GM12873 (cell line): ENCODE results near the gene GFRA1.

ENCODE experiments used
- CTCF ChIP-seq: IDR thresholded peaks from 2 replicates; pipeline ENCODE4 v1.5.1; 2012; ENCODE audit warnings: low read depth, mild to moderate bottlenecking, moderate library complexity, low read length, control low read depth; ENCODE audit not compliant: insufficient read depth; ENCODE audit errors: missing control alignments

Gene GFRA1

GRCh38 chr10:116015583-116016333, 257.2 kb downstream of the GFRA1 start:
- TF ChIP-seq CTCF = no peak

DNA sequence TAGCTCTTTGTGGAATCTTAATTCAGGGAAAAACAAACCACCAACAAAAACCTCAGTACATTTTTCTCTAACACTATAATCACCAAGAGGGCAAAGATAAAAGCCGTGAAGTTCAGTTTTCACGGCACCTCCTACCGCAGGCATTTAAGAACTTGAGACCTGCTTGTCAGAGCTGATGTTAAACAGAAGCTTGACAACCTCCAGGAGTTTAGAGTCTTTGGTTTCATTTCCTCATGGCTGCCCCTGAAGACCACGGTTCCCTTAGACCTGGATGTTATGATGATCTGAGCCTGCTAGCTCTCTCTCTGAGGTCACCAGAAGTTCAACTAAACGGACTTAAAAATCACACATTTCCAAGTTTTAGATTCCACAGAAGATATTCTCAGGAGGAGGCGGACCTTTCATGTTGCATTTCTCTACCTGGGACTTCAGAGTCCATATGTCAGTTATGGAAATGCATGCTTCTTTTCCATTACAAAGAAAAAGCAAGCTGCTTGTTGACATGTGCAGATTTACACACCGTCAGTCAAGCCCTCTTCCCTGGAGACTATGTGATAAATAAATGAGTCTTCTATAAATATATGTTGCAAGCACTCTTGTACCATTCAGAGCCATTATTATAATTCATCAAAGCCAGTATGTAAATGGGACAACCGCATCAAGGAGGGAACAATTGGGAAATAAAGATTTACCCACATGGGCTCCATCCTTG, 258.0 kb downstream of the GFRA1 start:
- no peak for TF ChIP-seq CTCF

GRCh38 chr10:116014326-116014725, 258.7 kb downstream of the GFRA1 start:
- TF ChIP-seq CTCF = no peak

DNA sequence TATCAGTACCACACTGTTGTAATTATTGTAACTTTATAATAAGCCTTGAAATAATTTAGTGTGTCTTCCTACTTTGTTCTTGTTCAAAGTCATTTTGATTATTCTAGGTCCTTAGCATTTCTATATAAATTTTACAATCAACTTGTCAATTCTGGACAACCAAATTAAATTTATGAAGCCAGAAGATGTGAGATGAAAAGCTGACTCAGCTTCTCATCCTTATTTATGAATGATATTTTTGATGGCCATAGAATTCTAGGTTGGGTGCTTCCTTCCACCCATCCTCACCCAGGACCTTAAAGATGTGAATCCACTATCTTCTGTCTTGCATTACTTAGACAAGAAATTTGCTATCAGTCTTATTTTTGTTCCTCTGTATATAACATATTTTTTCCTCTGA, 261.1 kb downstream of the GFRA1 start:
- TF ChIP-seq CTCF = no peak

DNA sequence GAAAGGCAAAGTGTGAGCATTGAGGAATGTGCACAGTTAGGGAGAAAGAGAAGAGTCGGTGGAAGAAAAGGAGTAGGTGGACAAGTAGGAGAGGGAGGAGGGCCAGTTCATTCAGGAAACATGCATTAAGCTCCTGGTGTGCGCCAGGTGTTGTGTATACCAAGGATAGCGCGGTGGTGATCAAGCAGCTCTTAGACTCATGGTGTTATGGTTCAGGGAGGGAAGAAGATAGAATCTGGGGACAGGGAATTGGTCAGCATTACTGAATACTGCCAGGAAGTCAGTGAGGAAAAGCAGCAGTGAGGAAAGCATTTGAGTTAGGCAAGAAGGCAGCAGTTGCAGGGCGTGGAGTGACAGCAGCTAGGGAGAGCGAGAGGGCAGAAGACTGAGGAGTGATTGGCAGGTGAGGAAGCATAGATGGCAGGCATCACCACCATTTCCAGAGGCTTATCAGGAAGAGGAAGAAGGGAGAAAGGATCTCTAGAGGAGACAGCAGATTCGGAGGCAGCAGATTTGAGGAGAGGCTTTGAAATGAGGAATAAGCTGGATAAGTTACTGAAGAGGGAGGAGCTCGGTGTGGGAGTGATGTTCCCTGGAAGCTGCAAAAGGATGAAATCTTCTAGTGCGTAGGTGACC, 265.6 kb downstream of the GFRA1 start:
- no peak for TF ChIP-seq CTCF
